Fibroblast of mammary gland (primary cell): ENCODE measurements around the gene DST.

Experiments
- DNase-seq: peaks from one replicate; pipeline ENCODE4 v3.0.0-alpha.2; 2010; ENCODE audit warnings: low read depth
- H3K4me3 ChIP-seq: 2 replicates; pipeline ENCODE4 v1.5.1; 2011; ENCODE audit warnings: low read depth, mild to moderate bottlenecking, low read length, moderate library complexity; ENCODE audit not compliant: control insufficient read depth
- TF ChIP-seq, protein P1 (sequence below): conservative IDR thresholded peaks from 2 replicates; pipeline ENCODE4 v1.5.1; 2011; ENCODE audit warnings: low read depth, low read length, inconsistent platforms; ENCODE audit not compliant: control insufficient read depth, insufficient read depth

The DST gene

DNA sequence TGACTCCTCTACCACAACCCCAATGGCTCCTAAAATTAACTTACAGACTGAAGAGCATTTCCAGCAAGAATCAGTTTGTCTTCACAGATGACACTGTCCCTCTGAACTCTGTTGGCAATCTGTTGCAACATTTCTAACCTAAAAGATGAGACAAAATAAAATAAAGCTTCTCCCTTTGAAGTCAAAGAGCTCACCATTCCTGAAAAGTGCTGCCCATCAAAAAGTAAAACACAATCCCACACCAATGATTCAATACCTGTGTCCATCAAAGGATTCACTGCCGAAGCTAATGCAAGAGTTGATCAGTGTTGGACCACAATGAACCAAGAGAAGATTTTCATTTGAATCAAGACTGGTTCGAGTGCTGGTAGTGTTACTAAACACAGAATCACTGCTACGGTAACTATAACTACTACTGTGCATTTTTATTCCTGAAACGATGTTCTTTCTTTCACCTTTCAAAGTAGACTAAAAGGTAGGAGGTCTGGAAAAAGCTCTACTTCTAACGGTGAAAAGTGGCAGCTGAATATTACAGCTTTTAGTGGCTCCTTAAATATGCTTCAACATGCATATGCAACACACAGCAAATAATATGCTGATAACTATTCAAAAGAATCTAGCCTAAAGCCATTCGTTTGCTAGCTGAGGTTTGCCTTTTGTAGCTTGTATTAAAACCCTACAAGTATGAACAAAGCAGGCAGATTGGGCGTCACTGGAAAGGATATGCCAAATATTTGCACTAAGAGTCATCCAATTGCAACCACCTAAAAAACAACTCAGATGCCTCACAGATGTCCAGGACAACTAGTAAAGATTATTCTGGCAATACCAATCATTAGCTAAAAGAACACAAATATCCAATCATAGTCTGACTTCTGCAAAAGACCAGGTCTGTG is at the start of gene DST:
DST (minus strand) TSS at position 524 of the 896 bp plus-strand sequence.
- no peak within 1 kb of the TSS for H3K4me3 ChIP-seq
- peak; percentile 95 for DNase-seq
- TF ChIP-seq, protein P1, sequence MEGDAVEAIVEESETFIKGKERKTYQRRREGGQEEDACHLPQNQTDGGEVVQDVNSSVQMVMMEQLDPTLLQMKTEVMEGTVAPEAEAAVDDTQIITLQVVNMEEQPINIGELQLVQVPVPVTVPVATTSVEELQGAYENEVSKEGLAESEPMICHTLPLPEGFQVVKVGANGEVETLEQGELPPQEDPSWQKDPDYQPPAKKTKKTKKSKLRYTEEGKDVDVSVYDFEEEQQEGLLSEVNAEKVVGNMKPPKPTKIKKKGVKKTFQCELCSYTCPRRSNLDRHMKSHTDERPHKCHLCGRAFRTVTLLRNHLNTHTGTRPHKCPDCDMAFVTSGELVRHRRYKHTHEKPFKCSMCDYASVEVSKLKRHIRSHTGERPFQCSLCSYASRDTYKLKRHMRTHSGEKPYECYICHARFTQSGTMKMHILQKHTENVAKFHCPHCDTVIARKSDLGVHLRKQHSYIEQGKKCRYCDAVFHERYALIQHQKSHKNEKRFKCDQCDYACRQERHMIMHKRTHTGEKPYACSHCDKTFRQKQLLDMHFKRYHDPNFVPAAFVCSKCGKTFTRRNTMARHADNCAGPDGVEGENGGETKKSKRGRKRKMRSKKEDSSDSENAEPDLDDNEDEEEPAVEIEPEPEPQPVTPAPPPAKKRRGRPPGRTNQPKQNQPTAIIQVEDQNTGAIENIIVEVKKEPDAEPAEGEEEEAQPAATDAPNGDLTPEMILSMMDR, result no peak

DNA sequence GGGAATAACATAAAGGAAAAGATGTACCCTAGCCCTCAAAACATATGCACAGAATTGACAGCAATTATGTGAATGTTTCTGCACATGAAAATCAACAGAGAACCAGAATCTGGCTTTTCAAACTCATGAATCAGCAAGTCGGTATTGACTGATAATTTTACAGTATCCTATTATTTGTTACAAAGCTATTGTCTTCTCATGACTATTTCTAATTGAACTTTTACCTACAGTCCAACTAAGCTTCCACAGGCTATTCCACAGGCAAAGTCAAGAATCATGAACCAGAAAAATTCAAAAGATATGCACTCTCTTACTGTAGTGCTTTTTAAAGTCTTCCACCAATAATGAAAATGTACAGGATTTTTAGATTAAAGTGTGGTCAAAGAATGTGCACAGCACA is 49.1 kb upstream of the DST start:
- no peak for DNase-seq
- TF ChIP-seq, protein P1, result no peak
- H3K4me3 ChIP-seq, result peak overlapping the region; percentile 43

DNA sequence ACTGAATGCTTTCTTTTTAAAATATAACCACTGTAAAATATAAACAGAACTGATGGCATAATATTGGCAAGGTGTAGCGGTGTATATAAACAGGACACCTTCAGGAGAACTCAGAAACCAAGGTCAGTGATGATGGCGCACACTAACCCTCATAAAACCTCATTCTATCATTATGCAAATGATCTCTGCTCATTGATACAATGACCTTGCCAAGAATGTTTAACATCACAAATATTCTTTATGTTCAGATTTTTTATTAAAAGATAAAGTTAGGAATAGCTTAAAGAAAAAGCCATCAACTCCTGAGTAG is 48.6 kb upstream of the DST start:
- H3K4me3 ChIP-seq, result no peak overlapping the region
- TF ChIP-seq, protein P1, result no peak

DNA sequence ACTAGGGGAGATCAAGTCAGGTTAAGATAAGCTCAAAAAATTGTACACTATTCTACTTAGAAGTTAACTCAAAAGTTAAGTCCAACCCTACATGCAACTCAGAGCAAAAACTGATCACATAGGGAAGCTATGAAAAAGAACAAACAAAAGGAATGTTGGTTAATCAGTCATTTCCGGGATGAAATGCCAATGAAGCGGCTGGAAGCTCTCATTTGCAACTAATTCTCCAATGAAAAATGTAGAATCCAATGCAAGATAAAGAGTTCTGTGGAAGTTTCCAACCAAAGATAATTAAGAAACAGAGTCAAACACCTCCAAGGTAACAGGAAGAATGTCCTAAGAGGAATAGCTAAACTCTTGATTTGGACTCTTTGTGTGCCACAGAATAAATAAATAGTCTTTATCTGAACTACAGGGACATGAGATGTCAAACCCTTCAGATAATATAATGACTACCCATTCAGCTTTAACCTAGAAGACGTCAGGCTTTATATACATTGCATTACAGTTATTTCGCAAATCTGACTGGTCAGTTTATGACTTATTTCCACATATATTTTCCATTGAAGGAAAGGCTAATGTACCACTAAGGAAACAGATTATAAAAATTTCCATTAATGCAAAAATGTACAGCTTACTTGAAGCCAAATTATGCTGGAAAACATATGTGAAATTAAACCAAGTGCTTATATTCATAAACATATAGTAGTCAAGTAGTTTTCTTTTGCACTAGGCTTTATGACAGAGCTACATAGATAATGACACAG is 48.0 kb upstream of the DST start:
- TF ChIP-seq, protein P1, result no peak
- no peak overlapping the region for H3K4me3 ChIP-seq

More for the DNA sequence above, 48.6 kb upstream of the DST start:
- DNase-seq, result no peak

DNA sequence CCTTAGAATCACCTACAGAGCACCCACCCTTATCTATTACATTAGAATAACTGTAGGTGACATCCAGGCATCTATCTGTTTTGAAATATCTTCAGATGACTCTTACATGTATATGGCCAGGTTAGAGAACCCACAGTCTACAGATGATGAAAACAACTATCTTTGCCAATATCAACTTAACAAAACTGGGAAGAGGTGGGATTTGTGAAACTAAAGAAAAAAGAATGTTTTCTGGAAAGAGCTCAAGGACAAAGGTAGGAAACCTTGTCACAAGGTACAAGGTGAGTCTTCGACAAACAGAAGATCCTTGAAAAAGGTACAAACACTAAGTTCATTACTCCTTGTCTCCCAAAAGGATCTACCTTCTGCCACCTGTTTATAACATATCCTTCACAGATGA is 47.0 kb upstream of the DST start:
- no peak for DNase-seq
- TF ChIP-seq, protein P1, result no peak
- no peak overlapping the region for H3K4me3 ChIP-seq

More for the DNA sequence above, 48.0 kb upstream of the DST start:
- peak; percentile 66 for DNase-seq

DNA sequence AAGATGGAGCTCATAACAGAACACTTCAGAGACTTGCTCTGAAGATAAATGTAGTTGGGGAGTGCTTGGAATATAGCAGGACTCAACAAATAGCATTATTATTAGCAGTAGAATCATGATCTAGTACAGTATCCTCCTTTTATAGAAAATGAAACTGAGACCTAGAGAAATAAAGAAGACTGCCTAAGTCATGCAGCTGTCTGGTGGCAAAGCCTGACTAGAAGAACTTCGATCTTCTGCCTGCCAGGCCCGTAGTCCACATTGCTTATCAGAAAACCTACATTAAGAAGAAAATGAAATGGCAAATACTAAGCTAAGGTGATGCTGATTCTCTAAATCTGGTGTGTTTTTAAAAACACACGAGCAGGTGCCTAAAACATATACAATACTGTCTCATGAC is 46.4 kb upstream of the DST start:
- no peak overlapping the region for H3K4me3 ChIP-seq
- no peak for DNase-seq
- TF ChIP-seq, protein P1, result no peak
